Mesenchymal stem cell (in vitro differentiated cells and primary cell): ENCODE data around the gene SMG5.
A peak's percentile ranks its signal among the peaks of the same experiment; 100 is the strongest.

Source experiments
- DNase-seq: peaks from one replicate; pipeline ENCODE4 v3.0.0-alpha.2; 2013
- H2AFZ ChIP-seq: one replicate; pipeline ENCODE4 v1.6.1; 2013; ENCODE audit warnings: low read depth, mild to moderate bottlenecking, control low read depth, inconsistent platforms, low read length, moderate library complexity
- H2AK5ac ChIP-seq: 2 replicates; pipeline ENCODE4 v1.6.1; 2013; ENCODE audit warnings: low read length, moderate library complexity, mild to moderate bottlenecking, inconsistent platforms; ENCODE audit not compliant: severe bottlenecking
- H2BK120ac ChIP-seq: one replicate; pipeline ENCODE4 v1.6.1; 2013; ENCODE audit warnings: low read depth, mild to moderate bottlenecking, inconsistent platforms, low read length, moderate library complexity
- H2BK12ac ChIP-seq, 2 experiments: one replicate each; pipeline ENCODE4 v1.6.1; 2013; ENCODE audit warnings: inconsistent platforms in 2 of 2, low read length in 2 of 2, mild to moderate bottlenecking in 2 of 2, moderate library complexity in 2 of 2, control low read depth in 1 of 2
- H2BK15ac ChIP-seq: one replicate; pipeline ENCODE4 v1.6.1; 2013; ENCODE audit warnings: mild to moderate bottlenecking, low read depth, inconsistent platforms; ENCODE audit not compliant: poor library complexity, severe bottlenecking
- H2BK5ac ChIP-seq: 2 replicates; pipeline ENCODE4 v1.6.1; 2013; ENCODE audit warnings: low read depth, mild to moderate bottlenecking, low read length, control low read depth, inconsistent platforms; ENCODE audit not compliant: poor library complexity, severe bottlenecking
- H3K14ac ChIP-seq, 2 experiments: one replicate each; pipeline ENCODE4 v1.6.1; 2013; ENCODE audit warnings: inconsistent platforms in 2 of 2, low read length in 2 of 2, control low read depth in 1 of 2, mild to moderate bottlenecking in 1 of 2, moderate library complexity in 1 of 2
- H3K18ac ChIP-seq, 2 experiments: one replicate each; pipeline ENCODE4 v1.6.1; 2013; ENCODE audit warnings: inconsistent platforms in 2 of 2, low read length in 2 of 2, control low read depth in 1 of 2, low read depth in 1 of 2, mild to moderate bottlenecking in 1 of 2
- H3K23ac ChIP-seq, 2 experiments: one replicate each; pipeline ENCODE4 v1.6.1; 2013; ENCODE audit warnings: inconsistent platforms in 2 of 2, low read length in 2 of 2, mild to moderate bottlenecking in 2 of 2, moderate library complexity in 2 of 2, control low read depth in 1 of 2
- H3K27ac ChIP-seq: 2 replicates; pipeline ENCODE4 v1.5.1; 2013; ENCODE audit warnings: mild to moderate bottlenecking, moderate library complexity, low read length, control low read depth, inconsistent platforms; ENCODE audit not compliant: poor library complexity, severe bottlenecking
- H3K27me3 ChIP-seq, 2 experiments: 2 replicates each; pipeline versions ENCODE4 v1.6.1 to v1.7.0; 2013; ENCODE audit warnings: low read length in 2 of 2, mild to moderate bottlenecking in 2 of 2, moderate library complexity in 2 of 2, control low read depth in 1 of 2, inconsistent platforms in 1 of 2; ENCODE audit not compliant: control insufficient read depth in 1 of 2, insufficient read depth in 1 of 2
- H3K36me3 ChIP-seq, 2 experiments: 2 replicates each; pipeline versions ENCODE4 v1.6.1 to v1.7.0; 2013; ENCODE audit warnings: low read length in 2 of 2, control low read depth in 1 of 2, inconsistent platforms in 1 of 2, low read depth in 1 of 2, mild to moderate bottlenecking in 1 of 2; ENCODE audit not compliant: insufficient read depth in 2 of 2, control insufficient read depth in 1 of 2
- H3K4ac ChIP-seq, 2 experiments: one replicate each; pipeline ENCODE4 v1.6.1; 2013; ENCODE audit warnings: inconsistent platforms in 2 of 2, low read length in 2 of 2, mild to moderate bottlenecking in 2 of 2, moderate library complexity in 2 of 2, control low read depth in 1 of 2, low read depth in 1 of 2
- H3K4me1 ChIP-seq: 2 replicates; pipeline ENCODE4 v1.6.1; 2013; ENCODE audit warnings: low read depth, low read length, control low read depth; ENCODE audit not compliant: control insufficient read depth, insufficient read depth
- H3K4me2 ChIP-seq: 2 replicates; pipeline ENCODE4 v1.6.1; 2013; ENCODE audit warnings: low read length, mild to moderate bottlenecking, inconsistent platforms; ENCODE audit not compliant: poor library complexity, severe bottlenecking
- H3K4me3 ChIP-seq, 2 experiments: 2 replicates each; pipeline versions ENCODE4 v1.5.1 to v1.7.0; 2013; ENCODE audit warnings: low read length in 2 of 2, mild to moderate bottlenecking in 2 of 2, control low read depth in 1 of 2, low read depth in 1 of 2; ENCODE audit not compliant: insufficient read depth in 1 of 2
- H3K79me1 ChIP-seq: replicated peaks from 2 replicates; pipeline ENCODE4 v1.6.1; 2013; ENCODE audit warnings: mild to moderate bottlenecking, control low read depth, low read length, inconsistent platforms; ENCODE audit not compliant: poor library complexity, severe bottlenecking
- H3K9ac ChIP-seq: 2 replicates; pipeline ENCODE4 v1.7.0; 2013; ENCODE audit warnings: mild to moderate bottlenecking, low read length, moderate library complexity
- H3K9me3 ChIP-seq: 2 replicates; pipeline ENCODE4 v1.7.0; 2013; ENCODE audit warnings: mild to moderate bottlenecking, low read length; ENCODE audit not compliant: control insufficient read depth
- H4K8ac ChIP-seq: one replicate; pipeline ENCODE4 v1.6.1; 2013; ENCODE audit warnings: inconsistent platforms, mild to moderate bottlenecking, low read length, moderate library complexity
- H4K91ac ChIP-seq: one replicate; pipeline ENCODE4 v1.6.1; 2013; ENCODE audit warnings: mild to moderate bottlenecking, low read length, inconsistent platforms
- WGBS: methylation state at CpG from one replicate; pipeline ENCODE4 v1.1.7; 2013; ENCODE audit warnings: mixed read lengths; 5-methylcytosine and 5-hydroxymethylcytosine counted together

Gene SMG5

GRCh38 chr1:156236164-156236563 is 46.5 kb downstream of the SMG5 start:
- Histone ChIP-seq H3K4me1 (peaks cover 13% of the 10 kb centered on the region), H4K8ac (no peak overlapping the region), H2AFZ (no peak overlapping the region), H3K27me3 (no peaks in the 10 kb centered on the region), H3K9me3 (no peaks in the 10 kb centered on the region), H2BK12ac (no peak overlapping the region), H3K4me2 (no peak overlapping the region), H3K36me3 (peaks cover 43% of the 10 kb centered on the region in 2 experiments), H3K79me1 (peaks cover 3% of the 10 kb centered on the region), H3K27ac (no peak overlapping the region), H3K9ac (no peak overlapping the region), H3K4ac (no peak overlapping the region), H4K91ac (no peak overlapping the region), H3K23ac (no peak overlapping the region), H2AK5ac (no peak overlapping the region), H2BK15ac (no peak overlapping the region), H2BK120ac (no peak overlapping the region), H3K18ac (no peak overlapping the region), H2BK5ac (no peak overlapping the region), H3K14ac (no peak overlapping the region), H3K4me3 (no peak overlapping the region)
- DNase-seq, result no peak
- 97% methylated on average over 12 of the region's 12 CpGs for WGBS

- WGBS, result 39% methylated on average over 4 of the region's 5 CpGs
Measured at GRCh38 chr1:156233426-156234127, 49.0 kb downstream of the SMG5 start.

GRCh38 chr1:156232201-156232894 is 50.3 kb downstream of the SMG5 start:
- Histone ChIP-seq H4K8ac (no peak overlapping the region), H3K9me3 (no peaks in the 10 kb centered on the region), H3K18ac (peak overlapping the region in 1 of 2 experiments; percentile 64), H3K79me1 (peaks cover 3% of the 10 kb centered on the region), H3K4me3 (no peak overlapping the region), H3K23ac (no peak overlapping the region), H2AK5ac (no peak overlapping the region), H2AFZ (no peak overlapping the region), H3K36me3 (peaks cover 30 to 37% of the 10 kb centered on the region in 2 experiments), H3K14ac (no peak overlapping the region), H3K4me1 (peaks cover 7% of the 10 kb centered on the region), H3K27me3 (no peaks in the 10 kb centered on the region), H3K4me2 (no peak overlapping the region), H4K91ac (no peak overlapping the region), H2BK12ac (no peak overlapping the region), H3K4ac (no peak overlapping the region), H2BK15ac (no peak overlapping the region), H2BK120ac (no peak overlapping the region), H3K9ac (peak overlapping the region; percentile 9), H2BK5ac (no peak overlapping the region), H3K27ac (no peak overlapping the region)
- no peak for DNase-seq
- WGBS, result 89% methylated on average over 12 of the region's 12 CpGs

More at GRCh38 chr1:156233426-156234127, 49.0 kb downstream of the SMG5 start:
- H3K79me1 ChIP-seq, result peaks cover 3% of the 10 kb centered on the region
- no peak overlapping the region for H2BK15ac ChIP-seq
- H2AFZ ChIP-seq, result no peak overlapping the region
- no peaks in the 10 kb centered on the region for H3K27me3 ChIP-seq
- H3K18ac ChIP-seq, result peak overlapping the region in 1 of 2 experiments; percentile 42
- H4K8ac ChIP-seq, result no peak overlapping the region
- DNase-seq, result peak; percentile 81
- H2BK12ac ChIP-seq, result peak overlapping the region in 1 of 2 experiments; percentile 71
- H3K9me3 ChIP-seq, result no peaks in the 10 kb centered on the region
- no peak overlapping the region for H4K91ac ChIP-seq
- peaks cover 30 to 40% of the 10 kb centered on the region in 2 experiments for H3K36me3 ChIP-seq
- peak overlapping the region; percentile 56 for H3K27ac ChIP-seq
- H3K4me2 ChIP-seq, result no peak overlapping the region
- no peak overlapping the region for H2BK120ac ChIP-seq
- H3K4me1 ChIP-seq, result peaks cover 7% of the 10 kb centered on the region
- peak overlapping the region; percentile 81 for H3K9ac ChIP-seq
- H3K23ac ChIP-seq, result no peak overlapping the region
- peak overlapping the region in 1 of 2 experiments; percentile 38 for H3K4me3 ChIP-seq
- no peak overlapping the region for H2BK5ac ChIP-seq
- H3K14ac ChIP-seq, result no peak overlapping the region
- H2AK5ac ChIP-seq, result peak overlapping the region; percentile 14
- H3K4ac ChIP-seq, result peak overlapping the region in 1 of 2 experiments; percentile 17

- no peak overlapping the region for H2AK5ac ChIP-seq
- H3K9ac ChIP-seq, result no peak overlapping the region
- H2BK120ac ChIP-seq, result no peak overlapping the region
- H2BK15ac ChIP-seq, result no peak overlapping the region
- no peak overlapping the region for H3K4ac ChIP-seq
- peaks cover 7% of the 10 kb centered on the region for H3K4me1 ChIP-seq
- DNase-seq, result no peak
- H3K9me3 ChIP-seq, result no peaks in the 10 kb centered on the region
- no peaks in the 10 kb centered on the region for H3K27me3 ChIP-seq
- no peak overlapping the region for H4K8ac ChIP-seq
- peaks cover 26 to 30% of the 10 kb centered on the region in 2 experiments for H3K36me3 ChIP-seq
- no peak overlapping the region for H4K91ac ChIP-seq
- H3K4me3 ChIP-seq, result no peak overlapping the region
- no peak overlapping the region for H2BK5ac ChIP-seq
- peaks cover 9% of the 10 kb centered on the region for H3K79me1 ChIP-seq
- 97% methylated on average over 1 of the region's 1 CpG for WGBS
- H3K23ac ChIP-seq, result no peak overlapping the region
- no peak overlapping the region for H2BK12ac ChIP-seq
- H3K4me2 ChIP-seq, result no peak overlapping the region
- H3K27ac ChIP-seq, result no peak overlapping the region
- no peak overlapping the region for H3K18ac ChIP-seq
- no peak overlapping the region for H2AFZ ChIP-seq
- no peak overlapping the region for H3K14ac ChIP-seq
Measured at GRCh38 chr1:156230473-156230837, 52.2 kb downstream of the SMG5 start.
